Stimulated activated CD4-positive, alpha-beta T cell treated with anti-CD3 and anti-CD28 coated beads, Interleukin-4, amount 100 ng/mL, for 24 hours (primary cell): Measurements from ENCODE around the gene FAM161A.
"Not testable (repeated sequence)": the region's sequence is repeated elsewhere in the genome, so short reads cannot be mapped to it uniquely, and the experiment has no call there.

Source experiments
- DNase-seq: peaks from one replicate; pipeline ENCODE4 v3.0.0-alpha.2; 2020

The FAM161A gene

GRCh38 chr2:61841286-61841685 is 12.6 kb downstream of the FAM161A start:
- no peak for DNase-seq

GRCh38 chr2:61834893-61835292 is 19.0 kb downstream of the FAM161A start:
- DNase-seq: no peak

GRCh38 chr2:61833971-61834370 is 19.9 kb downstream of the FAM161A start:
- DNase-seq: no peak

GRCh38 chr2:61832183-61832841 is 21.5 kb downstream of the FAM161A start:
- DNase-seq: no peak

DNA sequence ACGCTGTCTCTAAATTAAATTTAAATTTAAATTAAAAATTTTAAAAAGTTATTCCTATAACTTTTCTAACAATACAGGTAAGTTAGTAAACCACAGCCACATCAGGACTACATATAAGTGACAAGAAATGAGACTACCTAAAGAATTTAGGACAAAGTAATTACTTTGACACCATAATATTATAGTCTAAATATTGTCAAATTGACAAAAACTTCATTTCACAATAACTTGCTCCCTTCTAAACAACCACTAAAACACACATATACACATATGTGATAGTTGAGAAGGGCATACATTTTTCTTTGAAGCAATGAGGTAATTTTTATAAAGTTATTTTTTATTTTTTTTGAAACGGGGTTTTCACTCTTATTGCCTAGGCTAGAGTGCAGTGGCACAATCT is 31.6 kb downstream of the FAM161A start:
- DNase-seq: no peak

- DNase-seq: no peak
These were observed 37.1 kb downstream of the FAM161A start for GRCh38 chr2:61816480-61817355.

DNA sequence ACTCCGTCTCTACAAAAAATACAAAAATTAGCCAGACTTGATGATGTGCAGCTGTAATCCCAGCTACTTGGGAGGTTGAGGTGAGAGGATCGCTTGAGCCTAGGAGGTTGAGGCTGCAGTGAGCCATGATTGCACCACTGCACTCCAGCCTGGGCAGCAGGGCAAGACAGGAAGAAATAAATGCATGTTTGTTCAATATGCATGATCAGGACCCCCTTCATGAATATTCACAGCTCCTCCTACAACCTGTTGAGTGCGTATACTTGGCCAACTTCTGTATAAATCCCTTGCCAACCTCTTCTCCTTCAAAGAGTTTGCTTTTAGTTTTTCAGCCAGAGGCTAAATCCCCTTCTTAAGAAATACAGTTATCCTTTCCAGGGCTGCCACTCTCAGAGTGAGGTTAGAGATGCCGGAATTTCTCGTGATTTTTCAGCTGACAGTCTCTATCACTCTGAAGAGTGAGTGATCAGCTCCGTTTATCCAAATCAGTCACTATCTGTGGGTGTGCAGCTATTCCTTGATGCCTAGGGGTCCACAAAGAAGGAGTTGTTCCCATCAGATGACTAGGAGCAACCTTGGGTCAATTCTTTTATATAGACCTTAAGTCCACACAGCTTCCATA is 39.2 kb downstream of the FAM161A start:
- no peak for DNase-seq

DNA sequence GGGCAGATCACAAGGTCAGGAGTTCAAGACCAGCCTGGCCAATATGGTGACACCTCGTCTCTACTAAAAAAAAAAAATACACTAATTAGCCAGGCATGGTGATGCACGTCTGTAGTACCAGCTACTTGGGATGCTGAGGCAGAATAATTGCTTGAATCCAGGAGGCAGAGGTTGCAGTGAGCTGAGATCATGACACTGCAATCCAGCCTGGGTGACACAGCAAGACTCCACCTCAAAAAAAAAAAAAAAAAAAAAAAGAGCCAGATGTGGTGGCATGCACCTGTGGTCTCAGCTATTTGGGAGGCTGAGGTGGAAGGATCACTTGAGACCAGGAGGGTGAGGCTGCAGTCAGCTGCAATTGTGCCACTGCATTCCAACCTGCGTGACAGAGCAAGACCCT is 40.5 kb downstream of the FAM161A start:
- not testable (repeated sequence) for DNase-seq

DNA sequence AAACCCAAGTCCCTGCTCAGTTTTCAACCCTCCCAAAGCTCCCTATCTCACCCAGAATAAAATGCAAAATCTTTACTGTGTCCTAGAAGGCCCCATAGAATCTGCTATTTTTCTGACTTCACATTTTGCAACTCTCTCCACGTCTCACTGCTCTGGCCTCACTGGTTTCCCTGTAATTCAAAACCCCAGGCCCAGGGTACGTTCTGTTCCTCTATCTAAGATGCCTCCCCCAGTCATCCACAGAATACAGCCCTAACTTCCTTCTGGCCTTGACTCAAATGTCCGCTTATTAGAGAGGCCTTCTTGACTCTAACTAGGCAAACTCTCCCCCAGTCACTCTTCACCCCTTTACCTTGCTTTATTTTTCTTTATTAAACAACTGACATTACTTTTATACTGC is 42.0 kb downstream of the FAM161A start:
- no peak for DNase-seq

DNA sequence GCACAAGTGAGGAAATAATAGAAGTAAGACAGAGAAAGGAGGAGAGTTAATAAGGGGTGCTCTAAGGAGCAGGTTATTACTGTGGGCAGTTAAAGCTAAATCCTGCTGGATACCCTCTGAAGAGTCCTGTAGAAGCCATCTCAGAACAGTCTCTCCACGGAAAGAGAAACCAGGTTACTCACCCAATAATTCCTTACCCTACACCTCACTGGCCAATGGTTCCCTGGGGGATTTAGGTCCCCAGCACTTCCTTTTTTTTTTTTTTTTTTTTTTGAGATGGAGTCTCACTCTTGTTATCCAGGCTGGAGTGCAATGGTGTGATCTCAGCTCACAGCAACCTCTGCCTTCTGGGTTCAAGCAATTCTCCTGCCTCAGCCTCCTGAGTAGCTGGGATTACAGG is 43.7 kb downstream of the FAM161A start:
- not testable (repeated sequence) for DNase-seq

- DNase-seq: not testable (repeated sequence)
These were observed 45.2 kb downstream of the FAM161A start for GRCh38 chr2:61808693-61809092.

- DNase-seq: no peak
These were observed 46.7 kb downstream of the FAM161A start for GRCh38 chr2:61807036-61807757.

DNA sequence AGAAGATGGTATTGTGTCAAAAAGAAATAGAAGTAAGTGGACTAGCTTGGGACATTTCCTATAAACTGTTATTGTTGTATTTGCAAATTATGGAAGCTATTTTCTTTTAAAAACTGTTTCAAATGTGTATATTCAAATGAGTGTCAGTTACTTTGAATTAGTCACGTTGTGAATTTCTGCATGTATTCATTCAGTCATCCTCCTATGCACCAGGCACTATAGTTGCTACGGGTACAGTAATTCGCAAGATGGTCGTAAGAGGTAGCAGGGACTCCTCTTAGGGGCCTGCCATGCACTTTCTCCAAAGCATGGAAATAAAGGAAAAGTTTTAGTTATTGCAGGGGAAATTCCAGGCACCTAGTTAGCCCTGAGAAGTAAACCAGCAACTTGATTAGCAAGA is 51.3 kb downstream of the FAM161A start:
- DNase-seq: no peak

DNA sequence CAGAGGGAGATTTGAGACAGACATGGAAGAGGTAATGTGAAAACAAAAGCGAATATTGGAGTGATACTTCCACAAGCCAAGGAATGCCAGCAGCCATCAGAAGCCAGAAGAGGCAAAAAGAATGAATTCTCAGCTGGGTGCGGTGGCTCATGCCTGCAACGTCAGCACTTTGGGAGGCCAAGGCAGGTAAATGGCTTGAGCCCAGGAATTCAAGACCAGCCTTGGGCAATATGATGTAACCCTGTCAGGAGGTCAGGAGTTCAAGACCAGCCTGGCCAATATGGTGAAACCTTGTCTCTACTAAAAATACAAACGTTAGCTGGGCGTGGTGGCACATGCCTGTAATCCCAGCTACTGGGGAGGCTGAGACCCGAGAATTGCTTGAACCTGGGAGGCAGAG is 54.8 kb downstream of the FAM161A start:
- no peak for DNase-seq

DNA sequence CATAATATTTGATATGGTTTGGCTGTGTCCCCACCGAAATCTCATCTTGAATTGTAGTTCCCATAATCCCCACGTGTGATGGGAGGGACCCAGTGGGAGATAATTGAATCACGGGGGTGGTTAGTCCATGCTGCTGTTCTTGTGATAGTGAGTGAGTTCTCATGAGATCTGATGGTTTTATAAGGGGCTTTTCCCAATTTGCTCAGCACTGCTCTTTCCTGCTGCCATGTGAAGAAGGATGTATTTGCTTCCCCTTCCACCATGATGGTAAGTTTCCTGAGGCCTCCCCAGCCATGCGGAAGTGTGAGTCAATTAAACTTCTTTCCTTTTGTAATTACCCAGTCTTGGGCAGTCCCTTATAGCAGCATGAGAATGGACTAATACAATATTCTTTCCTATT is 56.4 kb downstream of the FAM161A start:
- not testable (repeated sequence) for DNase-seq

DNA sequence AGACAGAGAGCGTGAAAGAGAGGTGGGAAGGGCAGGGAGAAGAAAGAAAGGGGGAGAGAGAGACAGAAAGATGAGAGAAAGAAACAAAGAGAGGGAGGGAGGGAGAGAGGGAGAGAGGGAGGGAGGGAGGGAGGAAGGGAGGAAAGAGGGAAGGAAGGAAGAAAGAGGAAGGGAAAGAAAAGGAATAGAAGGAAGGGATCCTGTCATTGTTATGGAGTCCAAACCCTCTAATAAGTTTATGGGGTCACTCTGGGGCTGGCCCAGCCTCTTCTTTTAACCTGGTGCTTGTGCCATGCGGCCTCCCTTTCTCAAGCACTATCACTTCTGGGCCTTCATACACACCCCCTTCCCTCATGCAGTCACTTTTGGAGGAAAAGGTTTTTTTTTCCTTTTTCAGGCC is 58.5 kb downstream of the FAM161A start:
- DNase-seq: no peak

GRCh38 chr2:61793389-61793836 is 60.4 kb downstream of the FAM161A start:
- peak; percentile 83 for DNase-seq

- DNase-seq: no peak
These were observed 61.4 kb downstream of the FAM161A start for GRCh38 chr2:61792355-61792890.

DNA sequence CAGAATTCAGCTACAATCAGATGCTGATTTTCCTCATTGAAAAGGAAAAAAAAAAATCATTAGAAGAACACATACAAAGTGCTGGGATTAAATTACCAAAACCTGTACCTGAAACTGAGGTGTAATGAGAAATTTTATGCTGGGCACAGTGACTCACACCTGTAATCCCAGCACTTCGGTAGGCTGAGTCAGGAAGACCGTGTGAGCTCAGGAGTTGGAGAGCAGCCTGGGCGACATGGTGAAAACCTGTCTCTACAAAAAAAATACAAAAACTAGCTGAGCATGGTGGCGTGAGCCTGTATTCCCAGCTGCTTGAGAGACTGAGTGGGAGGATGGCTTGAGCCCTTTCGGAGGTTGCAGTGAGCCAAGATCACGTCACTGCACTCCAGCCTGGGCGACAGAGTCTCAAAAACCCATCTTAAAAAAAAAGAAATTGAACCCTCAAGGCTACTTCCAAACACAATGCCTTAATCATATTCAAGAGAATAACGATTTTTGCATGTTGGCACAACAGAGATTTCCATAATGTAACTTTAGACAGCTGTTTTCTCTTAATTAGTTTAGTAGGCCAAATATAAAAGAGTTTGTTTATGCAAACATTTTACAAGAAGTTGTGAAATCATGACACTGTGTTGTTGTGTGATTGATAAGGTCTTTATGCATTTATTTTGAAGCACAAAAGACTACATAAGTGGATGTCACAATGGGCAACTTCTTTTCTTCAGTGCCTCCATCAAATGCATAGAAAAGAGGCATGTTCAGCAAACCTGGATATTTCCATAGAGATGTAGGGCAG is 63.9 kb downstream of the FAM161A start:
- no peak for DNase-seq

DNA sequence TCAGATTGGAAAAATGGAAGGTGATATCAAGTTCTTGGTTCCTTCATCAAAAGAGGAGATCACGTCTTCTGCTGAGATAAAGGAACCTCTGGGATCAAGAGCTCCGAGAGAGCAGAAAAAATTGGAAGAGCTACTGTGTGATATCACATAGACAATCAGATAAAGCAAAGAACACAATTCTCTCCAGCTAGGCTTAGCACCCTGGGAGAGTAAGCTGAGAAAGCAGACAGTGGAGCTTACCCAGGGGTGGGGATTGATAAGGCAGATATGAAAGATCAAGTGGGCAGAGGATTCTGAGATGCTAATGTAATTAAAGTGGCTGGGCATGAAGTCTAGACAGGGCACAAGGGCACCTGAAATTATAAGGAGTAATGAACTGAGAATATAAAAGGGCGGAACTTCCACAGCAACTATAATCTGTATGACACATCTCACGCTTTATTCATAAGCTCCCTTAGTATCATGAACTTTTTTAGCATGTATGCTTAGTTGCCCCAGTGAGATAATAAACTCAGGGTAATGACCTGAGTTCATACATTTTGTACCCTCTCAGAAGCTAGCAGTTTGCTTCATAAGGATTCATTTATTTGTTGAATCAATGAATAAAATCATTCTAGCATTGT is 65.8 kb downstream of the FAM161A start:
- no peak for DNase-seq

DNA sequence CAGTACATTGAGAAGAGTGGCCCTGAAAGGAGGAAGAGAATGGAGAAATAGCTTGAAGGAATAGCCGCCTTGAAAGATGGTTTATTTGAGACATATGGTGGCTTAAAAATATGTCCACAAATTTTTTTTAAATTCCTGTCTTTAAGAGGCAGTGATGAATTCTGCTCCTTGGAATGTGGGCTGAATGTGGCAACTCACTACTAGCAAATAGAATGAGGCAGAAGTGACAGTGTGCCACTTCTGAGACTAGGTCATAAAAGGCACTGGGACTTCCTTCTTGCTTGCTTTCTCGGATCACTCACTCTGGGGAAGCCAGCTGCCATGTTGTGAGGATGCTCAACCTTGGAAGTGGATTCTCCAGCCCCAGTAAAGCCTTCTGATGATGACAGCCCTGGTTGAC is 67.0 kb downstream of the FAM161A start:
- DNase-seq: no peak

- no peak for DNase-seq
These were observed 68.3 kb downstream of the FAM161A start for GRCh38 chr2:61785583-61785982.
